Activated T-helper 17 cell treated with anti-CD3 and anti-CD28 coated beads, Interleukin-2, amount 50 U/mL, for 72 hours (primary cell): ENCODE measurements around the gene B3GAT1. TPM values are rescaled to one million over a fixed set of nuclear protein-coding genes. Genes with fewer than 3 reads are reported as not detected.
"Not testable (repeated sequence)": the region's sequence is repeated elsewhere in the genome, so short reads cannot be mapped to it uniquely, and the experiment has no call there.

Source experiments
- ATAC-seq: fragments of 150-1000 bp; cut with Tn5 transposase; replicated peaks from 2 replicates; pipeline ENCODE4 v1.10.0; 2021; ENCODE audit warnings: mild to moderate bottlenecking, moderate library complexity
- H3K27ac Mint-ChIP-seq: one replicate; pipeline ENCODE4 v1.8.0; 2022; ENCODE audit warnings: mixed read lengths
- H3K27me3 Mint-ChIP-seq: one replicate; pipeline ENCODE4 v1.8.0; 2022; ENCODE audit warnings: mixed read lengths
- H3K36me3 Mint-ChIP-seq: one replicate; pipeline ENCODE4 v1.8.0; 2022; ENCODE audit warnings: low read depth, mild to moderate bottlenecking, mixed read lengths
- H3K4me1 Mint-ChIP-seq: one replicate; pipeline ENCODE4 v1.8.0; 2022; ENCODE audit warnings: mixed read lengths
- H3K4me3 Mint-ChIP-seq: one replicate; pipeline ENCODE4 v1.8.0; 2022; ENCODE audit warnings: mild to moderate bottlenecking, mixed read lengths
- H3K9me3 Mint-ChIP-seq: one replicate; pipeline ENCODE4 v1.8.0; 2022; ENCODE audit warnings: mixed read lengths
- total RNA-seq, 2 donors: library from RNA; stranded (reverse); gene quantifications; one replicate each; pipeline ENCODE4 v1.2.3, GENCODE V29; 2022

Gene B3GAT1
- total RNA-seq, 2 donors from 2014 or later, result 0.16 to 0.17 TPM

- Mint-ChIP-seq H3K27me3 (peaks cover 5% of the 10 kb centered on the region), H3K36me3 (no peaks in the 10 kb centered on the region), H3K9me3 (no peaks in the 10 kb centered on the region), H3K27ac (no peak overlapping the region), H3K4me3 (no peak overlapping the region), H3K4me1 (peaks cover 13% of the 10 kb centered on the region)
- no peak for ATAC-seq
Measured at GRCh38 chr11:134357545-134357839, 54.5 kb downstream of the B3GAT1 start.

GRCh38 chr11:134356656-134357544, 55.1 kb downstream of the B3GAT1 start:
- Mint-ChIP-seq H3K27ac (no peak overlapping the region), H3K4me3 (no peak overlapping the region), H3K36me3 (no peaks in the 10 kb centered on the region), H3K4me1 (peaks cover 9% of the 10 kb centered on the region), H3K27me3 (peaks cover 2% of the 10 kb centered on the region), H3K9me3 (no peaks in the 10 kb centered on the region)
- no peak for ATAC-seq

DNA sequence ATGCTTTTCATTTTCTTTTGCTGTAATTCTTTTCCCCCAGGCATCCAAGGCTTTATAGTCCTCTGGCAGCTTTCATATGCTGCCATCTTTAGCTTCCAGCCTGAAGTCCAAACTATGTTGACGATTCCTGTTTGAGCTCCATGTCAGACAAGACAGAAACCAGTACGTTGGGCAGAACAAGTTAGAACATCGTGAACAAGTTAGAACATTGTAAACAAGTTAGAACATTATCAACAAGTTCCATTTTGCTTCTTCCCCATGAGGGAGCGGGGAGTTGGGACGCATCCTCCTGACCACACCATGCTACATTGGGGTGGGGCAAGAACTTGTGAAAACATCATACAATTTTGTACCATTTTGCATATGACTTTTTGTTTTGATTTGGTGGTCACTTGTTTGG, 56.4 kb downstream of the B3GAT1 start:
- H3K9me3 Mint-ChIP-seq, result no peaks in the 10 kb centered on the region
- no peak overlapping the region for H3K27ac Mint-ChIP-seq
- H3K4me1 Mint-ChIP-seq, result peaks cover 6% of the 10 kb centered on the region
- H3K4me3 Mint-ChIP-seq, result no peak overlapping the region
- no peaks in the 10 kb centered on the region for H3K36me3 Mint-ChIP-seq
- ATAC-seq, result no peak
- H3K27me3 Mint-ChIP-seq, result no peaks in the 10 kb centered on the region

DNA sequence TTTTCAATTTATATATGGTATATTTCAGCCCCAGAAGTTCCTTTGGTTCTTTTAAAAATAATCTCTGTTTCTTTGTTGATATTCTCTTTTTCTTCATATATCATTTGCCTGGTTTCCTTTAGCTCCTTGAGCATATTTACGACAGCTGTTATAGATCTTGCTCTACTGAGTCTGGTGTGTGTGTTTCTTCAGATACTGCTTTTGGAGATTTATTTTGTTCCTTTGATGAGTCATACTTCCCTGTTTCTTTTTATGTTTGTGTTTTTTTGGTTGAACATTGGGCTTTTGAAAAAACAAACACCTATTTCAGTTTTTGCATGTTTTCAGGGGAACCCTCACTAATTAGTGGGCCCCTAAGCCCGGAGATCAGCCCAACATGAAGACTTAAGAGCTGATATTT, 56.9 kb downstream of the B3GAT1 start:
- Mint-ChIP-seq H3K27me3 (no peaks in the 10 kb centered on the region), H3K36me3 (no peaks in the 10 kb centered on the region), H3K9me3 (no peaks in the 10 kb centered on the region), H3K4me3 (no peak overlapping the region), H3K27ac (no peak overlapping the region), H3K4me1 (peaks cover 9% of the 10 kb centered on the region)
- ATAC-seq, result no peak

- Mint-ChIP-seq H3K9me3 (no peaks in the 10 kb centered on the region), H3K36me3 (no peaks in the 10 kb centered on the region), H3K27me3 (no peaks in the 10 kb centered on the region), H3K4me3 (no peak overlapping the region), H3K27ac (no peak overlapping the region), H3K4me1 (peaks cover 14% of the 10 kb centered on the region)
- no peak for ATAC-seq
Measured at GRCh38 chr11:134352111-134352510, 59.9 kb downstream of the B3GAT1 start.

GRCh38 chr11:134350381-134350780, 61.7 kb downstream of the B3GAT1 start:
- no peak for ATAC-seq
- H3K27ac Mint-ChIP-seq, result peak overlapping the region; percentile 48
- H3K9me3 Mint-ChIP-seq, result no peaks in the 10 kb centered on the region
- no peak overlapping the region for H3K4me3 Mint-ChIP-seq
- H3K4me1 Mint-ChIP-seq, result peaks cover 14% of the 10 kb centered on the region
- no peaks in the 10 kb centered on the region for H3K36me3 Mint-ChIP-seq
- H3K27me3 Mint-ChIP-seq, result no peaks in the 10 kb centered on the region

GRCh38 chr11:134349802-134350355, 62.2 kb downstream of the B3GAT1 start:
- no peak overlapping the region for H3K4me3 Mint-ChIP-seq
- no peaks in the 10 kb centered on the region for H3K36me3 Mint-ChIP-seq
- H3K4me1 Mint-ChIP-seq, result peaks cover 14% of the 10 kb centered on the region
- H3K27me3 Mint-ChIP-seq, result no peaks in the 10 kb centered on the region
- peak overlapping the region; percentile 48 for H3K27ac Mint-ChIP-seq
- H3K9me3 Mint-ChIP-seq, result no peaks in the 10 kb centered on the region
- ATAC-seq, result no peak

DNA sequence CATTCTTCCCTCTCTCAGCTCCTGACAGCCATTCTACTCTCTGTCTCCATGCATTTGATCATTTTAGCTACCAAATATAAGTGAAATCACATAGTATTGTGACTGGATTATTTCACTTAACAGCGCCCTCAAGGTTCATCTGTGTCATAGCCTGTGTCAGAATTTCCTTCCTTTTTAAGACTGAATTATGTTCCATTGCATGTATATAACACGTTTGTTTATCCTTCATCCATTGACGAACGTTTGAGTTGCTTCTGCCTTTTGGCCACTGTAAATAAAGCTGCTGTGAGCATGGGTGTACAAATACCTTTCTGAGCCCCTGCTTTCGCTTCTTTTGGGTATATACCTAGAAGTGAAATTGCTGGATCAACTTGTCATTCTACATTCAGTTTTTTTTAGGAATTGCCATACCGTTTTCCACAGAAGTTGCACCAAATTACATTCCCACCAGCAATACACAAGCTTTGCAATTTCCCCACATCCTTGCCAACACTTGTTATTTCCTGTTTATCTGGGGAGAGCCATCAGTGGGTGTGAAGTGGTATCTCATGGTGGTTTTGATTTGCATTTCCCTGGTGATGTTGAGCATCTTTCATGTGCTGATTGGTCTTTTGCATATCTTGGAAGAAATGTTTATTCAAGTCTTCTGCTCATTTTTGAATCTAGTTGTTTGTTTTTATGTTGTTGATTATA, 62.8 kb downstream of the B3GAT1 start:
- peaks cover 14% of the 10 kb centered on the region for H3K4me1 Mint-ChIP-seq
- no peak overlapping the region for H3K4me3 Mint-ChIP-seq
- H3K27ac Mint-ChIP-seq, result peak overlapping the region; percentile 11
- ATAC-seq, result peak; percentile 44
- no peaks in the 10 kb centered on the region for H3K9me3 Mint-ChIP-seq
- no peaks in the 10 kb centered on the region for H3K27me3 Mint-ChIP-seq
- H3K36me3 Mint-ChIP-seq, result no peaks in the 10 kb centered on the region

GRCh38 chr11:134347441-134347840, 64.6 kb downstream of the B3GAT1 start:
- no peaks in the 10 kb centered on the region for H3K36me3 Mint-ChIP-seq
- H3K27ac Mint-ChIP-seq, result no peak overlapping the region
- H3K4me1 Mint-ChIP-seq, result peaks cover 14% of the 10 kb centered on the region
- H3K4me3 Mint-ChIP-seq, result no peak overlapping the region
- no peaks in the 10 kb centered on the region for H3K9me3 Mint-ChIP-seq
- H3K27me3 Mint-ChIP-seq, result no peaks in the 10 kb centered on the region
- no peak for ATAC-seq

DNA sequence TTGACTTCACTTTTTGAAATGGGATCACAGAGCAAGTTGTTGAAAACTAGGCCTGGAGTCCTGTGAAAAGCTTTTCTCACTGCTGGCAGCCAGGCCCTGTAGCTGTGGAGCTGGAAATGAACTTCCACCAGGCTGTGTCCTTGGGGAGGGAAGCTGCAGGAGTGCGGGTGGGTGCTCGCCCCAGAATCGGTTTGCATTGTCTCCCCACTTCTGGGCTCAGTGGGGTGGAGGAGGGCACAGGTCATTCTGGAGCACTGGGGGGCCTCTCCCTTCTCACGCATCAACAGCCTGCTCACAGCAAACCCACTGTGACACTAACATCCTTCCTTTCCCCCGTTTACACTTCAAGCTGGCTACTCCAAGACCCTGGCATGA, 65.1 kb downstream of the B3GAT1 start:
- no peak for ATAC-seq
- H3K36me3 Mint-ChIP-seq, result no peaks in the 10 kb centered on the region
- no peak overlapping the region for H3K27ac Mint-ChIP-seq
- H3K4me1 Mint-ChIP-seq, result peaks cover 14% of the 10 kb centered on the region
- H3K27me3 Mint-ChIP-seq, result no peaks in the 10 kb centered on the region
- no peaks in the 10 kb centered on the region for H3K9me3 Mint-ChIP-seq
- H3K4me3 Mint-ChIP-seq, result no peak overlapping the region

- H3K4me3 Mint-ChIP-seq, result no peak overlapping the region
- no peaks in the 10 kb centered on the region for H3K9me3 Mint-ChIP-seq
- no peaks in the 10 kb centered on the region for H3K27me3 Mint-ChIP-seq
- H3K36me3 Mint-ChIP-seq, result no peaks in the 10 kb centered on the region
- H3K27ac Mint-ChIP-seq, result no peak overlapping the region
- no peak for ATAC-seq
- peaks cover 14% of the 10 kb centered on the region for H3K4me1 Mint-ChIP-seq
Measured at GRCh38 chr11:134346101-134346975, 65.7 kb downstream of the B3GAT1 start.

DNA sequence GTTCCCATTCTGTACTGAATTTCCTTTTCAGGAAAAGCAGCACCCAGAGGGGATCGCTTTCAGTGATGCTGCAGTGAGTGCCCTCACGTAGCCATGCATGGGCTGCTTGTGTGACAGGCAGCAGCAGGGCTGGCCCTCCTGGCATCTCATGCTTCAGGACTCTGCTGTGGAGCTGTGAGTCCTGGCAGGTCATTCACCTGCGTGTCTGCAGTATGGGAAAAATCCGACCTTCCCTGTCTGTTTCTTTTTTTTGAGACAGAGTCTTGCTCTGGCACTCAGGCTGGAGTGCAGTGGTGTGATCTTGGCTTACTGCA, 66.8 kb downstream of the B3GAT1 start:
- Mint-ChIP-seq H3K27me3 (no peaks in the 10 kb centered on the region), H3K4me3 (no peak overlapping the region), H3K36me3 (no peaks in the 10 kb centered on the region), H3K4me1 (peaks cover 10% of the 10 kb centered on the region), H3K9me3 (no peaks in the 10 kb centered on the region), H3K27ac (no peak overlapping the region)
- ATAC-seq, result no peak

GRCh38 chr11:134344497-134345236, 67.4 kb downstream of the B3GAT1 start:
- not testable (repeated sequence) for H3K27ac Mint-ChIP-seq, ATAC-seq, H3K4me3 Mint-ChIP-seq, H3K36me3 Mint-ChIP-seq, H3K4me1 Mint-ChIP-seq, H3K9me3 Mint-ChIP-seq, H3K27me3 Mint-ChIP-seq

- Mint-ChIP-seq H3K36me3 (no peaks in the 10 kb centered on the region), H3K27ac (no peak overlapping the region), H3K9me3 (no peaks in the 10 kb centered on the region), H3K4me1 (no peaks in the 10 kb centered on the region), H3K27me3 (no peaks in the 10 kb centered on the region), H3K4me3 (no peak overlapping the region)
- no peak for ATAC-seq
Measured at GRCh38 chr11:134343646-134344045, 68.4 kb downstream of the B3GAT1 start.
